GM19240 (cell line): ENCODE data around the gene DNTTIP2.
"Not testable (repeated sequence)": the region's sequence is repeated elsewhere in the genome, so short reads cannot be mapped to it uniquely, and the experiment has no call there.

ENCODE experiments used
- DNase-seq: peaks from one replicate; pipeline ENCODE4 v3.0.0; 2011; ENCODE audit warnings: low spot score; ENCODE audit not compliant: insufficient read length

Gene DNTTIP2

DNA sequence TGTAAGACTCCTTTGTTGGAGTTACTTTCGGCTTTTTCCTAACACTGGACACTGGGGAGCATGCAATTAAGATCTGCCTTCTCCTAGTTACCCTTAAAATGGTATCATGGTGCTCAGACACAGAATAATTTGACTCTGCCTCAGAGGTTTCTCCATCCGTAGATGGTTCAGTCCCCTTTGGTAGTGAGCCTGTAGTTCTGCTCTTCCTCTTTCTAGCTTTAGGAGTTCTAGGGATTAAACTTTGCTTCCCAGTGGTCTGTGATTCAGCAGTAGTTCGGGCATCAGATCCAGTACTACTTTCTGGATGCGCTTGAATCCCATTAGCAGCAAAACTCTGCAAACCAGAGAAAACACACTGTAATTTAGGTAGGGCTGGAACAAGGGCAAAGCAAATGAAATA, 1.5 kb downstream of the DNTTIP2 start:
- no peak for DNase-seq

DNA sequence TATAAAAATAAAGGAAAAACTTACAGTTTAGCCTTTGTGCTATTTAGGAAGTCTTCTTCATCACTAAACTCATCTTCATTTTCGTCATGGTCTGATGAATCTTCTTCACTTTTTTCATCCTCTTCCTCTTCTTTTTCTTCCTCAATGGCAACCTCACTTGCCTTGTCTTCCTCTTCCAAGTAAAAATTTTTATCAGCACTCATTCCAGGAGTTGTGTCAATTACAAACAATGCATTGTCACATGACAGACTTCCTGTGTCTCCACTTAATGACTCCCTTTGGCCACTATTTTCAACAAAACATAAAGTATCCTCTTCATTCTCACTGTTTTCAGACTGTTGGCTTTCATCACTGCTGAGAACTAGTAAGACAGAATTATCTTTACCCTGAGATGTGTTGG, 2.8 kb downstream of the DNTTIP2 start:
- DNase-seq: no peak

GRCh38 chr1:93874025-93874651, 4.9 kb downstream of the DNTTIP2 start:
- no peak for DNase-seq

DNA sequence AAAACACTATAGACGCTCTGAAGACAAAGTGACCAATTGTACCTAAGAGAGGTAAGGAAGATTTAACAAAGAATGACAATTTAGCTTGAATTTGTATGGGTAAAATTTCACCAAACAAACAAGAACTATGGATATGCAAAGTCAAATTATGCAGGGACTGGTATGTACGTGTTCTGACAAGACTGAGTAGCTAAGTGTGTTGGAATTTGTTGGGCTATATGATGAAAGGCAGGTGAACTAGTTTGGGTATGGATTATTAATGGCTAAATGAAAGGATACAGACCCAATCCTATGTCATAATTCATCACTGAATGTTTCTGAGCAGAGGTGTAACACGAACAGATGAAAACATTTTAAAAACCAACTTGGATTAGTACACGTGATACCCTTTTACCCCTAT, 7.6 kb downstream of the DNTTIP2 start:
- no peak for DNase-seq

- no peak for DNase-seq
Measured at GRCh38 chr1:93869653-93870052, 9.4 kb downstream of the DNTTIP2 start.

DNA sequence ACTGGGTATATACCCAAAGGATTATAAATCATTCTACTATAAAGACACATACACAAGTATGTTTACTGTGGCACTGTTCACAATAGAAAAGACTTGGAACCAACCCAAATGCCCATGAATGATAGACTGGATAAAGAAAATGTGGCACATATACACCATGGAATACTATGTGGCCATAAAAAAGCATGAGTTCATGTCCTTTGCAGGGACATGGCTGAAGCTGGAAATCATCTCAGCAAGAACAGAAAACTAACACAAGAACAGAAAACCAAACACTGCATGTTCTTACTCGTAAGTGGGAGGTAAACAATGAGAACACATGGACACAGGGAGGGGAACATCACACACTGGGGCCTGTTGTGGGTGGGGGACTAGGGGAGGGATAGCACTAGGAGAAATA, 10.5 kb downstream of the DNTTIP2 start:
- not testable (repeated sequence) for DNase-seq

- DNase-seq: no peak
Measured at GRCh38 chr1:93865253-93865652, 13.8 kb downstream of the DNTTIP2 start.

DNA sequence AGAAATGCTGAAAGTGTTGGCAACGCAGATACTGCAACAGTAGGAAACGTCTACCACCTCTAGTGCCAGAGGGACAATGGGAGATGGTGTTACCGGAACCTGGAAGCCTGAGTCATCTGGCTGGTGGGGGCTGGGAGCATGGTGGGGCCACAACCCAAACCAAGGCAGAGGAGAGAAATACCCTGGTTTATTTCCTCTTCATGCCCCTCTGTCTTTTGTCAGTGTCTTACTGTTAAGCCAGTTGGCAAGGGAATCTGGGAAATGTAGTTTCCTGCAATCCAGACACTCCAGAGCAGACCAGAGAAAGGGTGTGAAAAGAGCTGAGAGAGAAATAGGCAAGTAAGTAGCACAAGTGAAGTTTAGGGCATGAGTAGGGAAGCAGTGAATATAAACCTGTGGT, 14.8 kb downstream of the DNTTIP2 start:
- no peak for DNase-seq

DNA sequence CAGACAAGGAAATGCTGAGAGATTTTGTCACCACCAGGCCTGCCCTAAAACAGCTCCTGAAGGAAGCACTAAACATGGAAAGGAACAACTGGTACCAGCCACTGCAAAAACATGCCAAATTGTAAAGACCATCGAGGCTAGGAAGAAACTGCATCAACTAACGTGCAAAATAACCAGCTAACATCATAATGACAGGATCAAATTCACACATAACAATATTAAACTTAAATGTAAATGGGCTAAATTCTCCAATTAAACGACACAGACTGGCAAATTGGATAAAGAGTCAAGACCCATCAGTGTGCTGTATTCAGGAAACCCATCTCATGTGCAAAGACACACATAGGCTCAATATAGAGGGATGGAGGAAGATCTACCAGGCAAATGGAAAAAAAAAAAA, 21.4 kb downstream of the DNTTIP2 start:
- DNase-seq: not testable (repeated sequence)

- DNase-seq: not testable (repeated sequence)
Measured at GRCh38 chr1:93855983-93856382, 23.0 kb downstream of the DNTTIP2 start.

DNA sequence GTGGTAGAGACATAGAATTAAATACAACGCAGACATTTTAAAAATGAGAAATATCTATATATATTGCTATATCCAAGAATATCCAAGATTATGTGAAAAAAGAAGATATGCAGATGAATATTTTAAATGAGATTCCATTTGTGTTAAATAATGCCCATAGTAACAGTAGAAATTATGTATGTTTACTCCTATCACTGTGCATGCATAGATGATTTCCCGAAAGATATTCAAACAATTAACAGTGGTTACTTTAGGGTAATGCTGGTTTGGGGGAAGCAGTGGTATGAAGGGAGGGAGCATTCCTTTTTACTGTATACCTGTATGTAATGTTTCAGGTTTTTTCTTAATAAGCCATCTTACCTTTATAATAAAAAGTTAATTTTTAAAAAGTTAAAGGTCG, 25.1 kb downstream of the DNTTIP2 start:
- DNase-seq: no peak

DNA sequence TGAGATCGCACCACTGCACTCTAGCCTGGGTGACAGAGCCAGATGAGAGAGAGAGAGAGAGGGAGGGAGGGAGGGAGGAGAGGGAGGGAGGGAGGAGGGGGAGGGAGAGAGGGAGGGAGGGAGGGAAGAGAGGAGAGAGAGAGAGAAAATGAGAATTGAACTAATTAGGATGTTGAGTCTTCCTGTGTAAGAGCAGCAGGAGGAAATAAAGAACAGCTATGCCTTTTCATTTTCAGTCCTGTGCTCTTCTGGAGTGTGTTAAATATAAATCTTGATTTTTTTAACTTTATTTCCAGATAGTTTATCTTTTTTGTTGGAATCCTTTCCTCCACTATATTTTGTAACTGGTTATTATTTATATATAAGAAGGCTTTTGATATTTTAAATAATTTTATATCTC, 27.1 kb downstream of the DNTTIP2 start:
- no peak for DNase-seq

GRCh38 chr1:93851327-93851712, 27.7 kb downstream of the DNTTIP2 start:
- no peak for DNase-seq

DNA sequence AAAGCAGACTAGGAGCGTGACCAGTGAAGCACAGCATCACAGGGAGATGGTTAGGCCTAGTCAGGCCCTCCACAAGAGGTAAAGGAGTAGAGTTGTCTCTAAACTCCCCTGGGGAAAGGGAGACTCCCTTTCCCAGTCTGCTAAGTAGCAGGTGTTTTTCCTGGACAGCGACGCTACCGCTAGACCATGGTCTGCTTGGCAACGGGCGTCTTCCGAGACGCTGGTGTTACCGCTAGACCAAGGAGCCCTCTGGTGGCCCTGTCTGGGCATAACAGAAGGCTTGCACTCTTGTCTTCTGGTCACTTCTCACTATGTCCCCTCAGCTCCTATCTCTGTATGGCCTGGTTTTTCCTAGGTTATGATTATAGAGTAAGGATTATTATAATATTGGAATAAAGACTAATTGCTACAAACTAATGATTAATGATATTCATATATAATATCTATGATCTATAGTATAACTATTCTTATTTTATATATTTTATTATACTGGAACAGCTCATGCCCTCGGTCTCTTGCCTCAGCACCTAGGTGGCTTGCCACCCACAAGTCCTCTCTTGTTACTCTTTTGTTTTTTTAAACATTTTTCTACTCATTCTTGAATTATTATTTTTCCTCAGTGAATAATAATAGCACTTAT, 28.2 kb downstream of the DNTTIP2 start:
- DNase-seq: not testable (repeated sequence)

GRCh38 chr1:93848350-93848883, 30.6 kb downstream of the DNTTIP2 start:
- DNase-seq: no peak

DNA sequence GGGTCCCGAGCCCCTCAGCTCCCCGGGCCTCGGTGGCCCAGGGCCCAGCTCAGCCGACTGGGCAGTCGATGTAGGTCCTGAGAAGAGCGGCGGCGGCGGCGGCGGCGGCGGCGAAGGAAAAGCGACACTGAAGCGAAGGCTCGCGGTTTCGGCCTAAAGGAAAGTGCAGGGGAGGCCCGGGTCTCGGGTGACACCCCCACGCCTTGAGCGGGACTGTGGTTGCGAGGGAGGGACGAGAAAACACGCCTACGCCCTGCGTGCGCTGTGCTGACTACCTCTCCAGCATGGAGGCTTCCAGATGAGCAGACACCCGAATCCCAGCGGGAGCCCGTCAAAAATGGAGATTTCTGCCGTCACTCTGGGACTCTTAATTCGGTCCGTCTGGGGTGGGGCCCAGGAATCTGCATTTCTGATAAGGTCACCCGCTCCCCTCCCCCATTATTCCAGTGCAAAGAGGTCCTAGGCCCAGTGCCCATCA, 31.2 kb downstream of the DNTTIP2 start:
- DNase-seq: peak; percentile 21

- peak; percentile 61 for DNase-seq
Measured at GRCh38 chr1:93846992-93847810, 31.8 kb downstream of the DNTTIP2 start.

DNA sequence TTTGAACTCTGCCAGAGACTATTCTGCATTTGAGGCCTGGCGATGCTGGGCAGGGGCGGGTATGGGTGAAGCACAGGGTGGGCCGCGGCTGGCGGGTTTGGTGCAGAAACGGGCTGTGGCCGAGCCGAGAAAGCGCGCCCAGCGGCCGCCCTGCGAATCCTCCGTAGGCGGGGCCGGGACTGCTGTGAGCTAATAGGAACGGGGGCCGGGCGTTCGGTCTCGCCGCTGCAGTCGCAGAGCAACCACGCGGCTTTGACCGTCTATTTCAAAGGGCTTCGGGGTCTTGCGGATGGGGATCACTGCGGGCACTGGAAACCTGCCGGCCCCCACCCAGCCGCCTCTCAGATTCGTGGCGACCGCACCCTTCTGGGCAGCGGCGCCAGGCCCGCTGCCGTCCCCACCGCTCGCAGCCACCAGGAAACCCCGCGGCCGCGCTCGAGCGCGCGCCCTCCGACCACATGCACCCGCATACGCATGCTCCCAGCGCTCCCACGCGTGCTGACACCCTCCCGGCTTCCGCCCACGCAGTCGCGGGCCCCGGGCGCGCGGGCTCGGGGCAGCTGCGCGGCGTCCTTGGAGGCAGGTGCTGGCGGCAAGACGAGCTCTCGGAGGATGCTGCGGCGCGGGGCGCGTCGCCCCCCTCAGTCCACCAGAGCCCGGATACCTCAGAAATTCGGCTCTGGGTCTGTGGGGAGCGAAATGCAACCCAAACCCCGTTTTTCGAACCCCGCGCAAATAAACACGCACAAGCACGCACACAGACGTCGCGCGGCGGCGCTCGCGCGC, 32.6 kb downstream of the DNTTIP2 start:
- DNase-seq: peak; percentile 55

DNA sequence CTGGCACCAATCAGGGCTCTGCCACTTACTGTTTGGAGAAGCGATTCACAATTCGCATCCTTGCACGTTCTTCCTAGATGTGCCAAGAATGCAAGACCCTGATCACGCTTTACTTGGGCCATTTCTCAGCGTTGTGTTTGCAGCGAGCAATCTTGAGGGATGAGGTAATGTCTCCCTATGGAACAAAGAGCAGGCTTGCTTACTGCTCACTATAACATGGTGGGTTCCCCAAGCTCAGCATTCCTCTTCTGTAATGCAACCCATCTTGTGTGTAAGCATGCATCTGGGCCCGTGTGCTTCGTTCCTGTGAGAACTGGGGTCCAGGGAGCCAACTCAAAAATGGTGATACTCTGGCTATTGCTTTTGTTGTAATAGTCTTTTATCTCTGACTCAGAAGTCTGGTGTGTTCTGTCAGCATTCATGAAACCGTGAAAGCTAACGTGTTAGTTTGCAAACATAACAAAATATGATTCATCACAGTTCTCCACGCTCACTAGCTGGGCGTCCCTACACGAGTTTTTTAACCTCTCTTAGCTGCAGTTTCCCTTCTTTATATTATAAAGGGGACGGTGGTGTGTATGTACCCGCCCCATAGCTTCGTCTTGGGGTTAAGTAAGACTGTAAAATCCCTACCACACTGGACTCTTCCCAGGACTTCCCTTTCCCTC, 33.3 kb downstream of the DNTTIP2 start:
- no peak for DNase-seq

DNA sequence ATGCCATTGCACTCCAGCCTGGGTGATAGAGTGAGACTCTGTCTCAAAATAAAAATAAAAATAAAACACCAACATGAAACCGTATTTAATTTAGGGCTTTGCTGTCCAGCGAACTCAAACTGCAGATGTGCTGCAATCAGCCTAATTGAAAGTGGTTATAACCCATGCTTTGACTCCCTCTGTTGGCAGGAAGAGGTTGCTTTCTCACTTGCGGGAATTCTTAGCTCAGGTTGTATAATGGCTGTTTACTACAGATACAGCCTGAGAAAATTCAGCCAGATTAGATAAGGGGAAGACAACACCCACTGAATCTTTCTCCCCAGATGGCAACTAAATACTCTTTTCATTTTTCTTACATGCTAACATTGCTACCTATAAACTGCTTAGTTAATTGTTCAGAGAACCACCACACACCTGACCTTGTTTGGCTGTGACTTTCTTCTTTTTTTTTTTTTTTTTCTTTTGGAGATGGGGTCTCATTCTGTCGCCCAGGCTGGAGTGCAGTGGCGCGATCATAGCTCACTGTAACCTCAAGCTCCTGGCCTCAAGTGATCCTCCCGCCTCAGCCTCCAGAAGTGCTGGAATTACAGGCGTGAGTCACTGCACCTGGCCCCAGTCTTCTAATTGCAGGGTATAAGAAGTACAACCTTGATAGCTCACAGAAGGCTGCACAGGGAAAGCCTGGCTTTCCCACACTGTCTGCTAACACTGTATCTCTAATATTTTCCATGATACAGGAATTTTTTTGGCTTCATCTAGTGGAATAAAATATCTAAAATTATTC, 34.6 kb downstream of the DNTTIP2 start:
- peak; percentile 56 for DNase-seq
